GM12801 (cell line): ENCODE data around the gene GINS3.

ENCODE experiments used
- TF ChIP-seq, protein P1 (sequence below): IDR thresholded peaks from one replicate; pipeline ENCODE4 v1.5.1; 2011; ENCODE audit warnings: control low read depth; ENCODE audit not compliant: insufficient read length; ENCODE audit errors: extremely low read depth

Gene GINS3

DNA sequence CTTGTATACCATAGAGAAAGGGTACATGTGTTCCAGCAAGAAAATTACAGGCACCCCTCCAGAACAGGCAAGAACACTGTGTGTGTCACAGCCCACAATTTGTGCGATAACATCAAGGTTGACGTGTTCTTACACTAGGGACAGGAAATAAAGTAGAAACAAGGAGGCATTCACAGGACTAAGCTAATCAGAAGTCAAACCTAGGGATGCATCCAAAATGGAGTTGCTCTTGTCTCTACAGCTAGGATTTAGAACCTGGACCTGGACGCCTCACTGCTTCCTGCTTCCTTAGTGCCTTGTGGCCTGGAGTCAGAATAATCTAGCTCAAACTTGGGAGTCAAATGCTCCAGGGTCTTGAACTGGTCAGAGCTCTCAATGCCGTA is 41.3 kb downstream of the GINS3 start:
- TF ChIP-seq, protein P1, sequence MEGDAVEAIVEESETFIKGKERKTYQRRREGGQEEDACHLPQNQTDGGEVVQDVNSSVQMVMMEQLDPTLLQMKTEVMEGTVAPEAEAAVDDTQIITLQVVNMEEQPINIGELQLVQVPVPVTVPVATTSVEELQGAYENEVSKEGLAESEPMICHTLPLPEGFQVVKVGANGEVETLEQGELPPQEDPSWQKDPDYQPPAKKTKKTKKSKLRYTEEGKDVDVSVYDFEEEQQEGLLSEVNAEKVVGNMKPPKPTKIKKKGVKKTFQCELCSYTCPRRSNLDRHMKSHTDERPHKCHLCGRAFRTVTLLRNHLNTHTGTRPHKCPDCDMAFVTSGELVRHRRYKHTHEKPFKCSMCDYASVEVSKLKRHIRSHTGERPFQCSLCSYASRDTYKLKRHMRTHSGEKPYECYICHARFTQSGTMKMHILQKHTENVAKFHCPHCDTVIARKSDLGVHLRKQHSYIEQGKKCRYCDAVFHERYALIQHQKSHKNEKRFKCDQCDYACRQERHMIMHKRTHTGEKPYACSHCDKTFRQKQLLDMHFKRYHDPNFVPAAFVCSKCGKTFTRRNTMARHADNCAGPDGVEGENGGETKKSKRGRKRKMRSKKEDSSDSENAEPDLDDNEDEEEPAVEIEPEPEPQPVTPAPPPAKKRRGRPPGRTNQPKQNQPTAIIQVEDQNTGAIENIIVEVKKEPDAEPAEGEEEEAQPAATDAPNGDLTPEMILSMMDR, result no peak

DNA sequence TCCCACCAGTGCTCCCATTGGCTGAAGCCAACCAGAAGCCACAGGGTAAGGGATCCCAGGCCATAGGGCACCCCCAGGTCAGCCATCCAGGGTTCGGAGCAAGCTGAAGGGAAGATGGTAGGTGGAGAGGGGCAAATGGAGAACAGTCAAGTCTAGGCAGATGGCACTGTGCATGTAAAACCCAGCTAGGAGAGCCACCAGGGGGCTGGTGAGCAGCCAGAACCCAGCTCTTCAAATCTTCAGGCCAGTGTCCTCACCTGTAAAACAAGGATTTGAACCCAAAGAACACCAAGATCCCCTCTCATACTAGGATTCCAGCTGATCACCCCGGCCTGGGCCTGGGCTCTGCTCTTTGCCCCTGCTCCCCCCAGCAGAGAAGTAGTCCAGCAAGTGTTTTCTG is 43.5 kb downstream of the GINS3 start:
- TF ChIP-seq, protein P1, result no peak

DNA sequence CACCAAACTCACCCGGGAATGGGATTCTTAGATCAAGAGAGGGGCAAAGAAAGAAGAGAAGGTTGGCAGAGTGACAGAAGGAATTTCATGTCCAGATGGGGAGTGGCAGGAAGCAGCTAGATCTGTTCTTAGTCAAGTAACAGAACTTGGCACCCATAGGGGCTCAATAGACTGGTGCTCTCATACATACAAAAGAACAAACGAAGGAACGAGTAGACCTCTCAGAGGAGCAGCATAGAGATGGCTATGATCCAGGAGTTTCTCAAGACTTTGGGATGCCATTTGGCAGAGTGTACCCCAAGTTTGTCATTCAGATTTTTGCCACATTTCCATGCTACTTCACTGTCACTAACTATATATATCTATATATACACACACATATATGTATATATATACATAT is 47.9 kb downstream of the GINS3 start:
- TF ChIP-seq, protein P1, result no peak

DNA sequence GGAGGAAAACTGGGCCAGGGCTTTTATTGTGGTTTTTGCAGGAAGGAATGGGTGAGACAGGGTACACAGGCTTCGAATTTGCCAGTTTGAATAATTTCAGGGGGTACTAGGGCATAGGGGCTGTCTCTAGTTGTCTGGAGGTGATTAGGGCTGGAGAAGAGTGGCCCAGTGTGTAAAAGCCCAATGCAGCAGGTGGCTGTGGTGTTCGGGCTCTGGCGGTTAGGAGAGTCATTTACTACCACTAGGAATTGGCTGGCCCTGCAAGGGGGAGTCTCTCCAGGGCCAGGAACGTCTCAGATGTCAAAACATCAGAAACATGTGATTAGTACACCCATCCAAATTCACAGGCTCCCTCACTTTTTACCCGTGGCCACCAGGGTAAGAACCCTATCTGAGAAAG is 50.3 kb downstream of the GINS3 start:
- TF ChIP-seq, protein P1, result no peak

DNA sequence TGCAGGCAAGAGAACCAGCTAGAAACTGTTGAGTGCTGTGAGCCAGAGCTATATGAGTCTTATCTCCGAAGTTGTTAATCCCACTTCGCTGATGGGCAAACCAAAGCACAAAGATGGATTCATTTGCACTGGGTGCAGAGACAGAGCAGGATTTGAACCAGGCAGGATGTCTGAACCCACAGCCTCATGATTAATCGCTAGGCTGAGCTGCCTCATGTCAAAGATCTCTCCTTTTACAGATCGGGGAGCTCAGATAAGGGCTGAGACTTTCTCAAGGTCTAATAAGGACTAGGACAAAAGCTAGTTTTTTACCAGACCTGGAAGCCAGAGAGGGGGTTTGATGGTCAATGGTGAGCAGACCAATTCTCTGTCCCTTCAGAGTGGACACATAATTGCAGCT is 51.5 kb downstream of the GINS3 start:
- TF ChIP-seq, protein P1, result no peak

DNA sequence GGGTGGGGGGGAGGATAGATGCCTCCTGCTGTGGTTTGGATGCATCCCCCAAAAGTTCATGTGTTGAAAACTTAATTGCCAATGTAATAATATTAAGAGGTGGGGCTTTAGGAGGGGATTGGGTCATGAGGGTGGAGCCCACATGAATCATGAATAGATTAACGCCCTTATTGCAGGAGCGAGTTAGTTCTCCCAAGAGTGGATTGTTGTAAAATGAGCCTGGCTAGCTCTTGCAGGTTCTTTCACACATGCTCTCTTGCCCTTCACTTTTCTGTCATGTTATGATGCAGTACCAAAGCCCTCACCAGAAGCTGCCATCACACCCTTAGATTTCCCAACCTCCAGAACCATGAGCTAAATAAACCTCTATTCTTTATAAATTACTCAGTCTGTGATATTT is 52.0 kb downstream of the GINS3 start:
- TF ChIP-seq, protein P1, result no peak

DNA sequence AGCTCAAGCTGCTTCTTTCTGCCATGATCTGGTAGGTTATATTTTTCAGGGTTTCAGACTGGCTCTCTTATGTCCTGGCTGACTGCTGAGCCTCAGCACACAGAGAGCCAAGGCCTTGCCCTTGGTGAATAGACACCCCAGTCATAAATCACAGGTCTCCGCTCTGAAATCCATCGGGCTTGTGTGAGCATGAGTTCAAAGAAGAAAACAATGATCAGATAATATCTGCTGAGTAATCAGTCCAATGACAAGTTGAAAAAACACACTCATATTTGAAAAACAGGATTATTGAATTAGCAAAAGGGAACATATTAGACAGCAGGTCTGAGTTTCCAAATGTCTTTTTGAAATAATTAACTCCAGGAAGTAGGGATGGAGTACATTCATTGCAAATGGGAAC is 56.6 kb downstream of the GINS3 start:
- TF ChIP-seq, protein P1, result no peak

DNA sequence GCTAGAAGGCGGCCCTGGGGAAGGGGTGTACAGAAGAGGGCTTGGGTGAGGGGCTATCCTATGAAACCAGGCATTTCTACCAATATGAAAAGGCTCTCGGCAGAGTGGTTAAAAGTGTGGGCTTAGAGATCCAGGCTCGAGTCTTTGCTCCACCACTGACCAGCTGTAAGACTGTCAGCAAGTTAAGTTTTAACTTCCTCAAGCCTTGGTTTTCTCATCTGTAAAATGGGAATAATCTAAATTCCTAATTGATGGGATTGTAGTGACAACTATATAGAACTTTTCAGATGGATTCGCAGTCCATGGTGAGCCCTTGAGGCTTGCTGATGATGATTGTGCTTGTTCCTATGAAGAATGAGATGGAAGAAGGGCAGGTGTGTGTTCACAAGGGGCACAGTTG is 57.0 kb downstream of the GINS3 start:
- TF ChIP-seq, protein P1, result no peak
